Measurements from ENCODE around the gene TSPAN15. TPM values are rescaled to one million over a fixed set of nuclear protein-coding genes. Genes with fewer than 3 reads are reported as not detected.
A peak's percentile ranks its signal among the peaks of the same experiment; 100 is the strongest.
"Not testable (repeated sequence)": the region's sequence is repeated elsewhere in the genome, so short reads cannot be mapped to it uniquely, and the experiment has no call there.

TSPAN15 gene
- total and polyA plus RNA-seq, 9 donors = 52.1 to 103 (median 72.2) TPM

- H3K36me3 ChIP-seq (ENCODE audit: control insufficient read depth, insufficient read depth, low read length) = peaks cover 18% of the 10 kb centered on the region
- 74% methylated on average over 3 of the region's 6 CpGs for WGBS (ENCODE audit: insufficient coverage)
- H3K27ac ChIP-seq (ENCODE audit: low read length) = peak overlapping the region; percentile 95
- no peaks in the 10 kb centered on the region for H3K9me3 ChIP-seq (replicated peaks; ENCODE audit: control insufficient read depth, low read depth, low read length)
- no peaks in the 10 kb centered on the region for H3K27me3 ChIP-seq (ENCODE audit: control insufficient read depth, insufficient read depth, low read length)
- peak; percentile 73 for DNase-seq
- peaks cover 84% of the 10 kb centered on the region for H3K4me1 ChIP-seq (ENCODE audit: control insufficient read depth, insufficient read depth, low read length)
- no peak overlapping the region for H3K4me3 ChIP-seq (ENCODE audit: low read length)
Measured at GRCh38 chr10:69481305-69481704, 30.0 kb downstream of the TSPAN15 start.

GRCh38 chr10:69481811-69482524 is 30.7 kb downstream of the TSPAN15 start:
- H3K27ac ChIP-seq (ENCODE audit: low read length) = peak overlapping the region; percentile 95
- WGBS (ENCODE audit: insufficient coverage) = 93% methylated on average over 2 of the region's 4 CpGs
- H3K27me3 ChIP-seq (ENCODE audit: control insufficient read depth, insufficient read depth, low read length) = no peaks in the 10 kb centered on the region
- H3K36me3 ChIP-seq (ENCODE audit: control insufficient read depth, insufficient read depth, low read length) = peaks cover 18% of the 10 kb centered on the region
- H3K4me3 ChIP-seq (ENCODE audit: low read length) = no peak overlapping the region
- no peak for DNase-seq
- peaks cover 84% of the 10 kb centered on the region for H3K4me1 ChIP-seq (ENCODE audit: control insufficient read depth, insufficient read depth, low read length)
- no peaks in the 10 kb centered on the region for H3K9me3 ChIP-seq (replicated peaks; ENCODE audit: control insufficient read depth, low read depth, low read length)

GRCh38 chr10:69483963-69484362 is 32.7 kb downstream of the TSPAN15 start:
- DNase-seq = no peak
- no peak overlapping the region for H3K27ac ChIP-seq (ENCODE audit: low read length)
- 98% methylated on average over 4 of the region's 5 CpGs for WGBS (ENCODE audit: insufficient coverage)
- H3K27me3 ChIP-seq (ENCODE audit: control insufficient read depth, insufficient read depth, low read length) = no peaks in the 10 kb centered on the region
- H3K4me1 ChIP-seq (ENCODE audit: control insufficient read depth, insufficient read depth, low read length) = peaks cover 76% of the 10 kb centered on the region
- H3K9me3 ChIP-seq (replicated peaks; ENCODE audit: control insufficient read depth, low read depth, low read length) = peaks cover 8% of the 10 kb centered on the region
- no peak overlapping the region for H3K4me3 ChIP-seq (ENCODE audit: low read length)
- H3K36me3 ChIP-seq (ENCODE audit: control insufficient read depth, insufficient read depth, low read length) = peaks cover 20% of the 10 kb centered on the region

GRCh38 chr10:69484736-69485135 is 33.5 kb downstream of the TSPAN15 start:
- H3K36me3 ChIP-seq (ENCODE audit: control insufficient read depth, insufficient read depth, low read length) = peaks cover 24% of the 10 kb centered on the region
- peaks cover 8% of the 10 kb centered on the region for H3K9me3 ChIP-seq (replicated peaks; ENCODE audit: control insufficient read depth, low read depth, low read length)
- 71% methylated on average over 4 of the region's 7 CpGs for WGBS (ENCODE audit: insufficient coverage)
- no peak overlapping the region for H3K4me3 ChIP-seq (ENCODE audit: low read length)
- no peak overlapping the region for H3K27ac ChIP-seq (ENCODE audit: low read length)
- H3K4me1 ChIP-seq (ENCODE audit: control insufficient read depth, insufficient read depth, low read length) = peaks cover 73% of the 10 kb centered on the region
- no peak for DNase-seq
- H3K27me3 ChIP-seq (ENCODE audit: control insufficient read depth, insufficient read depth, low read length) = no peaks in the 10 kb centered on the region

- H3K4me3 ChIP-seq (ENCODE audit: low read length) = no peak overlapping the region
- peaks cover 8% of the 10 kb centered on the region for H3K9me3 ChIP-seq (replicated peaks; ENCODE audit: control insufficient read depth, low read depth, low read length)
- no peaks in the 10 kb centered on the region for H3K27me3 ChIP-seq (ENCODE audit: control insufficient read depth, insufficient read depth, low read length)
- WGBS (ENCODE audit: insufficient coverage) = 37% methylated on average over 7 of the region's 9 CpGs
- no peak for DNase-seq
- peaks cover 70% of the 10 kb centered on the region for H3K4me1 ChIP-seq (ENCODE audit: control insufficient read depth, insufficient read depth, low read length)
- peaks cover 24% of the 10 kb centered on the region for H3K36me3 ChIP-seq (ENCODE audit: control insufficient read depth, insufficient read depth, low read length)
- peak overlapping the region; percentile 47 for H3K27ac ChIP-seq (ENCODE audit: low read length)
Measured at GRCh38 chr10:69486922-69487730, 35.9 kb downstream of the TSPAN15 start.

- peaks cover 77% of the 10 kb centered on the region for H3K4me1 ChIP-seq (ENCODE audit: control insufficient read depth, insufficient read depth, low read length)
- not testable (repeated sequence) for H3K4me3 ChIP-seq (ENCODE audit: low read length); H3K9me3 ChIP-seq (replicated peaks; ENCODE audit: control insufficient read depth, low read depth, low read length); DNase-seq; H3K27ac ChIP-seq (ENCODE audit: low read length); H3K27me3 ChIP-seq (ENCODE audit: control insufficient read depth, insufficient read depth, low read length)
- WGBS (ENCODE audit: insufficient coverage) = no CpG with 5 or more reads among the region's 4 CpGs
- H3K36me3 ChIP-seq (ENCODE audit: control insufficient read depth, insufficient read depth, low read length) = peaks cover 24% of the 10 kb centered on the region
Measured at GRCh38 chr10:69488149-69488844, 37.0 kb downstream of the TSPAN15 start.

- Histone ChIP-seq H3K4me1 (ENCODE audit: control insufficient read depth, insufficient read depth, low read length) (peaks cover 81% of the 10 kb centered on the region), H3K36me3 (ENCODE audit: control insufficient read depth, insufficient read depth, low read length) (peaks cover 21% of the 10 kb centered on the region)
- WGBS (ENCODE audit: insufficient coverage) = no CpG with 5 or more reads among the region's 6 CpGs
- not testable (repeated sequence) for H3K9me3 ChIP-seq (replicated peaks; ENCODE audit: control insufficient read depth, low read depth, low read length); DNase-seq; H3K4me3 ChIP-seq (ENCODE audit: low read length); H3K27me3 ChIP-seq (ENCODE audit: control insufficient read depth, insufficient read depth, low read length); H3K27ac ChIP-seq (ENCODE audit: low read length)
Measured at GRCh38 chr10:69488856-69489255, 37.6 kb downstream of the TSPAN15 start.

- 94% methylated on average over 6 of the region's 9 CpGs for WGBS (ENCODE audit: insufficient coverage)
- no peak for DNase-seq
- Histone ChIP-seq H3K4me3 (ENCODE audit: low read length) (no peak overlapping the region), H3K4me1 (ENCODE audit: control insufficient read depth, insufficient read depth, low read length) (peaks cover 81% of the 10 kb centered on the region), H3K27ac (ENCODE audit: low read length) (no peak overlapping the region), H3K27me3 (ENCODE audit: control insufficient read depth, insufficient read depth, low read length) (no peaks in the 10 kb centered on the region), H3K36me3 (ENCODE audit: control insufficient read depth, insufficient read depth, low read length) (peaks cover 14% of the 10 kb centered on the region), H3K9me3 (replicated peaks; ENCODE audit: control insufficient read depth, low read depth, low read length) (peaks cover 8% of the 10 kb centered on the region)
Measured at GRCh38 chr10:69489506-69490090, 38.3 kb downstream of the TSPAN15 start.

- H3K27ac ChIP-seq (ENCODE audit: low read length) = peak overlapping the region; percentile 96
- DNase-seq = no peak
Measured at GRCh38 chr10:69490876-69491275, 39.6 kb downstream of the TSPAN15 start.

GRCh38 chr10:69491611-69492010 is 40.3 kb downstream of the TSPAN15 start:
- peak overlapping the region; percentile 96 for H3K27ac ChIP-seq (ENCODE audit: low read length)
- H3K4me1 ChIP-seq (ENCODE audit: control insufficient read depth, insufficient read depth, low read length) = peaks cover 81% of the 10 kb centered on the region
- H3K36me3 ChIP-seq (ENCODE audit: control insufficient read depth, insufficient read depth, low read length) = peaks cover 6% of the 10 kb centered on the region
- no peak overlapping the region for H3K4me3 ChIP-seq (ENCODE audit: low read length)
- WGBS (ENCODE audit: insufficient coverage) = 50% methylated on average over 1 of the region's 4 CpGs
- no peak for DNase-seq
- peaks cover 8% of the 10 kb centered on the region for H3K9me3 ChIP-seq (replicated peaks; ENCODE audit: control insufficient read depth, low read depth, low read length)
- no peaks in the 10 kb centered on the region for H3K27me3 ChIP-seq (ENCODE audit: control insufficient read depth, insufficient read depth, low read length)

More at GRCh38 chr10:69490876-69491275, 39.6 kb downstream of the TSPAN15 start:
- WGBS (ENCODE audit: insufficient coverage) = 92% methylated on average over 2 of the region's 10 CpGs
- Histone ChIP-seq H3K27me3 (ENCODE audit: control insufficient read depth, insufficient read depth, low read length) (no peaks in the 10 kb centered on the region), H3K9me3 (replicated peaks; ENCODE audit: control insufficient read depth, low read depth, low read length) (peaks cover 8% of the 10 kb centered on the region), H3K4me1 (ENCODE audit: control insufficient read depth, insufficient read depth, low read length) (peaks cover 81% of the 10 kb centered on the region), H3K36me3 (ENCODE audit: control insufficient read depth, insufficient read depth, low read length) (peaks cover 6% of the 10 kb centered on the region), H3K4me3 (ENCODE audit: low read length) (no peak overlapping the region)

Measured in muscle of leg (tissue), 11 donors.